DOHH2 (cell line): ENCODE measurements around the gene SORL1.
A peak's percentile ranks its signal among the peaks of the same experiment; 100 is the strongest.

Source experiments
- H3F3A ChIP-seq: fragments of 200-600 bp; sonication (generic), shearing (Covaris generic); 2 replicates; pipeline ENCODE4 v1.6.0; 2016; ENCODE audit warnings: antibody characterized with exemption, mild to moderate bottlenecking; ENCODE audit not compliant: control insufficient read depth, insufficient read depth
- H3K27ac ChIP-seq: fragments of 200-600 bp; sonication (generic); 2 replicates; pipeline ENCODE4 v1.5.1; 2014; ENCODE audit warnings: low read depth, mild to moderate bottlenecking, low read length, moderate library complexity
- H3K27me3 ChIP-seq: fragments of 200-600 bp; sonication (generic); 2 replicates; pipeline ENCODE4 v1.6.1; 2014; ENCODE audit warnings: mild to moderate bottlenecking, low read length, mixed read lengths; ENCODE audit not compliant: control insufficient read depth
- H3K36me3 ChIP-seq: fragments of 200-600 bp; sonication (generic); 2 replicates; pipeline ENCODE4 v1.6.1; 2014; ENCODE audit warnings: mild to moderate bottlenecking, low read length, moderate library complexity, mixed read lengths; ENCODE audit not compliant: control insufficient read depth
- H3K4me1 ChIP-seq: fragments of 200-600 bp; sonication (generic); 2 replicates; pipeline ENCODE4 v1.6.1; 2014; ENCODE audit warnings: mild to moderate bottlenecking, low read length, mixed read lengths; ENCODE audit not compliant: control insufficient read depth
- H3K4me2 ChIP-seq: fragments of 200-600 bp; sonication (generic); 2 replicates; pipeline ENCODE4 v1.6.0; 2014; ENCODE audit warnings: mild to moderate bottlenecking, low read length, moderate library complexity
- H3K4me3 ChIP-seq: fragments of 200-600 bp; sonication (generic); 2 replicates; pipeline ENCODE4 v1.5.1; 2014; ENCODE audit warnings: mild to moderate bottlenecking, low read length, mixed read lengths
- H3K79me2 ChIP-seq: fragments of 200-600 bp; sonication (generic); 2 replicates; pipeline ENCODE4 v1.6.1; 2014; ENCODE audit warnings: mild to moderate bottlenecking, low read length, mixed read lengths; ENCODE audit not compliant: control insufficient read depth
- H3K9me2 ChIP-seq: fragments of 200-600 bp; sonication (generic); replicated peaks from 2 replicates; pipeline ENCODE4 v1.6.1; 2014; ENCODE audit warnings: mild to moderate bottlenecking, low read length, mixed read lengths; ENCODE audit not compliant: control insufficient read depth
- H3K9me3 ChIP-seq: fragments of 200-600 bp; sonication (generic); 2 replicates; pipeline ENCODE4 v1.6.1; 2014; ENCODE audit warnings: antibody characterized with exemption, low read length, mixed read lengths; ENCODE audit not compliant: control insufficient read depth, insufficient read depth
- H4K20me1 ChIP-seq: fragments of 200-600 bp; sonication (generic); 2 replicates; pipeline ENCODE4 v1.6.0; 2014; ENCODE audit warnings: low read depth, mild to moderate bottlenecking, antibody characterized with exemption, low read length, moderate library complexity; ENCODE audit not compliant: control insufficient read depth, insufficient read depth
- EZH2phosphoT487 ChIP-seq: fragments of 200-600 bp; sonication (generic); IDR thresholded peaks from 2 replicates; pipeline ENCODE4 v1.6.1; 2017; ENCODE audit warnings: borderline replicate concordance, mild to moderate bottlenecking, antibody characterized with exemption, low read length, moderate library complexity, mixed read lengths
- TF ChIP-seq, protein P1 (sequence below): fragments of 200-600 bp; sonication (generic); IDR thresholded peaks from one replicate; pipeline ENCODE4 v1.5.1; 2014; ENCODE audit warnings: antibody characterized with exemption, mild to moderate bottlenecking, low read depth, low read length; ENCODE audit not compliant: poor library complexity, severe bottlenecking

SORL1 gene, protein sequence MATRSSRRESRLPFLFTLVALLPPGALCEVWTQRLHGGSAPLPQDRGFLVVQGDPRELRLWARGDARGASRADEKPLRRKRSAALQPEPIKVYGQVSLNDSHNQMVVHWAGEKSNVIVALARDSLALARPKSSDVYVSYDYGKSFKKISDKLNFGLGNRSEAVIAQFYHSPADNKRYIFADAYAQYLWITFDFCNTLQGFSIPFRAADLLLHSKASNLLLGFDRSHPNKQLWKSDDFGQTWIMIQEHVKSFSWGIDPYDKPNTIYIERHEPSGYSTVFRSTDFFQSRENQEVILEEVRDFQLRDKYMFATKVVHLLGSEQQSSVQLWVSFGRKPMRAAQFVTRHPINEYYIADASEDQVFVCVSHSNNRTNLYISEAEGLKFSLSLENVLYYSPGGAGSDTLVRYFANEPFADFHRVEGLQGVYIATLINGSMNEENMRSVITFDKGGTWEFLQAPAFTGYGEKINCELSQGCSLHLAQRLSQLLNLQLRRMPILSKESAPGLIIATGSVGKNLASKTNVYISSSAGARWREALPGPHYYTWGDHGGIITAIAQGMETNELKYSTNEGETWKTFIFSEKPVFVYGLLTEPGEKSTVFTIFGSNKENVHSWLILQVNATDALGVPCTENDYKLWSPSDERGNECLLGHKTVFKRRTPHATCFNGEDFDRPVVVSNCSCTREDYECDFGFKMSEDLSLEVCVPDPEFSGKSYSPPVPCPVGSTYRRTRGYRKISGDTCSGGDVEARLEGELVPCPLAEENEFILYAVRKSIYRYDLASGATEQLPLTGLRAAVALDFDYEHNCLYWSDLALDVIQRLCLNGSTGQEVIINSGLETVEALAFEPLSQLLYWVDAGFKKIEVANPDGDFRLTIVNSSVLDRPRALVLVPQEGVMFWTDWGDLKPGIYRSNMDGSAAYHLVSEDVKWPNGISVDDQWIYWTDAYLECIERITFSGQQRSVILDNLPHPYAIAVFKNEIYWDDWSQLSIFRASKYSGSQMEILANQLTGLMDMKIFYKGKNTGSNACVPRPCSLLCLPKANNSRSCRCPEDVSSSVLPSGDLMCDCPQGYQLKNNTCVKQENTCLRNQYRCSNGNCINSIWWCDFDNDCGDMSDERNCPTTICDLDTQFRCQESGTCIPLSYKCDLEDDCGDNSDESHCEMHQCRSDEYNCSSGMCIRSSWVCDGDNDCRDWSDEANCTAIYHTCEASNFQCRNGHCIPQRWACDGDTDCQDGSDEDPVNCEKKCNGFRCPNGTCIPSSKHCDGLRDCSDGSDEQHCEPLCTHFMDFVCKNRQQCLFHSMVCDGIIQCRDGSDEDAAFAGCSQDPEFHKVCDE (N-terminal part only)

DNA sequence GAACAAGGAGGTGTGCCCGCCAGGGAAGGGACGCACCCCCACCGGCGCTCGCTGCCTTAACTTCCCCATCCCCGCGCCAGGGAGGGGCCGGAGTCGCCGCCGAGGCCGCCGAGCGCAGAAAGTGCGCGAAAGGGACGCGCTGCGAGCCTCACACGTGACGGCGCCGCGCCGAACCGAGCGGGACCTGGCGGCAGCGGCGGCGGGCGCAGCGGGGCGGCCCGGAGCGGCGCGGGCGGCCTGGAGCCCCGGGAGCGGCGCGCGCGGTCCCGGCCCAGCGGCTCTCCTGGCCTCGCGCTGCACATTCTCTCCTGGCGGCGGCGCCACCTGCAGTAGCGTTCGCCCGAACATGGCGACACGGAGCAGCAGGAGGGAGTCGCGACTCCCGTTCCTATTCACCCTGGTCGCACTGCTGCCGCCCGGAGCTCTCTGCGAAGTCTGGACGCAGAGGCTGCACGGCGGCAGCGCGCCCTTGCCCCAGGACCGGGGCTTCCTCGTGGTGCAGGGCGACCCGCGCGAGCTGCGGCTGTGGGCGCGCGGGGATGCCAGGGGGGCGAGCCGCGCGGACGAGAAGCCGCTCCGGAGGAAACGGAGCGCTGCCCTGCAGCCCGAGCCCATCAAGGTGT lies at the start of gene SORL1:
TSS of gene SORL1 (plus strand) at position 329 of the 623 bp plus-strand sequence. CDS start at position 347, 18 bp downstream.
- TF ChIP-seq EZH2phosphoT487 = no peak
- TF ChIP-seq, protein P1, sequence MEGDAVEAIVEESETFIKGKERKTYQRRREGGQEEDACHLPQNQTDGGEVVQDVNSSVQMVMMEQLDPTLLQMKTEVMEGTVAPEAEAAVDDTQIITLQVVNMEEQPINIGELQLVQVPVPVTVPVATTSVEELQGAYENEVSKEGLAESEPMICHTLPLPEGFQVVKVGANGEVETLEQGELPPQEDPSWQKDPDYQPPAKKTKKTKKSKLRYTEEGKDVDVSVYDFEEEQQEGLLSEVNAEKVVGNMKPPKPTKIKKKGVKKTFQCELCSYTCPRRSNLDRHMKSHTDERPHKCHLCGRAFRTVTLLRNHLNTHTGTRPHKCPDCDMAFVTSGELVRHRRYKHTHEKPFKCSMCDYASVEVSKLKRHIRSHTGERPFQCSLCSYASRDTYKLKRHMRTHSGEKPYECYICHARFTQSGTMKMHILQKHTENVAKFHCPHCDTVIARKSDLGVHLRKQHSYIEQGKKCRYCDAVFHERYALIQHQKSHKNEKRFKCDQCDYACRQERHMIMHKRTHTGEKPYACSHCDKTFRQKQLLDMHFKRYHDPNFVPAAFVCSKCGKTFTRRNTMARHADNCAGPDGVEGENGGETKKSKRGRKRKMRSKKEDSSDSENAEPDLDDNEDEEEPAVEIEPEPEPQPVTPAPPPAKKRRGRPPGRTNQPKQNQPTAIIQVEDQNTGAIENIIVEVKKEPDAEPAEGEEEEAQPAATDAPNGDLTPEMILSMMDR = peak; percentile 50
- H3K79me2 ChIP-seq = peaks cover 71% of the 10 kb centered on the region
- H3K9me3 ChIP-seq = no peaks in the 10 kb centered on the region
- H3K4me3 ChIP-seq = peak within 1 kb of the TSS; percentile 95
- peaks cover 84% of the 10 kb centered on the region for H3K4me1 ChIP-seq
- no peaks in the 10 kb centered on the region for H4K20me1 ChIP-seq
- no peaks in the 10 kb centered on the region for H3K27me3 ChIP-seq
- peaks cover 32% of the 10 kb centered on the region for H3F3A ChIP-seq
- peak within 1 kb of the TSS; percentile 97 for H3K27ac ChIP-seq
- peaks cover 77% of the 10 kb centered on the region for H3K36me3 ChIP-seq
- H3K9me2 ChIP-seq = no peaks in the 10 kb centered on the region
- H3K4me2 ChIP-seq = peak within 1 kb of the TSS; percentile 89

DNA sequence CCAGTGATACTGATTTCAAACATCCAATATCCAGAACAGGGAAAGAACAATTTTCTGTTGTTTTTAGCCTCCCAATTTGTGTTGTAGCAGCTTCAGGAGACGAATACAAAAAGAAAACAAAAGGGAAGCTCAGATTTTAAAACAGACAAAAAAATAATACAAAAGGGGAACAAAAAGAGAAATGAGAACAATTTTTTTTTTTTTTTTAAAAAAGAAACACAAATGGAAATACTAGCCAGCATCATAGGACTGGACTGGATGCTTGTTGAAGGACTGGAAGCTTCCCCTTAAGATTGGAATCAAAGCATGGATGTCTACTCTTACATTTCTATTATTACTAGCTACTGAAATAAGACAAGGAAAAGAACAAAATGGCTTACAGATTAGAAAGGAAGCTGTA lies 46.5 kb upstream of the SORL1 start:
- no peaks in the 10 kb centered on the region for H4K20me1 ChIP-seq
- H3K27ac ChIP-seq = peak overlapping the region; percentile 93
- H3K36me3 ChIP-seq = peaks cover 4% of the 10 kb centered on the region
- H3K4me2 ChIP-seq = peak overlapping the region; percentile 73
- no peaks in the 10 kb centered on the region for H3K79me2 ChIP-seq
- H3K4me1 ChIP-seq = peaks cover 70% of the 10 kb centered on the region
- H3F3A ChIP-seq = peaks cover 33% of the 10 kb centered on the region
- peaks cover 8% of the 10 kb centered on the region for H3K9me3 ChIP-seq
- TF ChIP-seq EZH2phosphoT487 = no peak
- TF ChIP-seq, protein P1 = no peak
- H3K9me2 ChIP-seq = no peaks in the 10 kb centered on the region
- peak overlapping the region; percentile 65 for H3K4me3 ChIP-seq
- H3K27me3 ChIP-seq = no peaks in the 10 kb centered on the region

DNA sequence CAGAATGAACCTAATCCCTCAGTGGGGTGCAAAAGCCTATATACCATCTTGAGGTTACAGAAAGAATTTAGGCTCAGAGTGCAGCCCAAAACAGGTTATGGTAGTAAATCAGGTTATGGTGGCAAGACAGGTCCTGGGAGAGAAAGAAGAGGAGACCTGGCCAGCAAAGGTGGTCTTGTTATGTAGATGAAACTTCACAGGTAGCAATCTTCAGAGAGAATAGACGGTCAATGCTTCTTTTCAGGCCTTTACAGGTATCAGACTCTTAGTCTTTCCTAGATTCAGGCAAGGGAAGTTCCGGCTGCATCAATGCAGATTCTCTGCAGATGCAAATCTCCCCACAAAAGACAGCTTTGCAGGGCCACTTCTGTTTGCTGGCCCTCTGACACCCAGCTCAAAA lies 45.8 kb upstream of the SORL1 start:
- TF ChIP-seq, protein P1 = no peak
- TF ChIP-seq EZH2phosphoT487 = no peak
- H3K79me2 ChIP-seq = no peaks in the 10 kb centered on the region
- H3K9me3 ChIP-seq = peaks cover 8% of the 10 kb centered on the region
- no peaks in the 10 kb centered on the region for H3K9me2 ChIP-seq
- H3K36me3 ChIP-seq = peaks cover 4% of the 10 kb centered on the region
- H3K27me3 ChIP-seq = no peaks in the 10 kb centered on the region
- peak overlapping the region; percentile 65 for H3K4me3 ChIP-seq
- H3K4me1 ChIP-seq = peaks cover 70% of the 10 kb centered on the region
- no peaks in the 10 kb centered on the region for H4K20me1 ChIP-seq
- H3K27ac ChIP-seq = peak overlapping the region; percentile 93
- H3K4me2 ChIP-seq = peak overlapping the region; percentile 73
- peaks cover 33% of the 10 kb centered on the region for H3F3A ChIP-seq
